Measurements from ENCODE around the gene THADA.

THADA gene

GRCh38 chr2:43507137-43507536 lies 88.7 kb downstream of the THADA start:
- no peak for DNase-seq

GRCh38 chr2:43495727-43496126 lies 100.1 kb downstream of the THADA start:
- DNase-seq: no peak

GRCh38 chr2:43493954-43494353 lies 101.9 kb downstream of the THADA start:
- DNase-seq: no peak

GRCh38 chr2:43491065-43491639 lies 104.7 kb downstream of the THADA start:
- DNase-seq: no peak

GRCh38 chr2:43490252-43490786 lies 105.5 kb downstream of the THADA start:
- no peak for DNase-seq

- no peak for DNase-seq
Observed at GRCh38 chr2:43488737-43489136, 107.1 kb downstream of the THADA start.

- peak in 1 of 2 donors; percentile 45 for DNase-seq
Observed at GRCh38 chr2:43486603-43487002, 109.2 kb downstream of the THADA start.

- DNase-seq: peak in 1 of 2 donors; percentile 63
Observed at GRCh38 chr2:43484323-43484930, 111.4 kb downstream of the THADA start.

GRCh38 chr2:43482961-43483360 lies 112.9 kb downstream of the THADA start:
- DNase-seq: no peak

- DNase-seq: no peak
Observed at GRCh38 chr2:43481927-43482542, 113.8 kb downstream of the THADA start.

GRCh38 chr2:43480874-43481273 lies 115.0 kb downstream of the THADA start:
- DNase-seq: no peak

GRCh38 chr2:43478412-43479086 lies 117.3 kb downstream of the THADA start:
- DNase-seq: no peak

- no peak for DNase-seq
Observed at GRCh38 chr2:43475922-43476321, 119.9 kb downstream of the THADA start.

- no peak for DNase-seq
Observed at GRCh38 chr2:43475137-43475846, 120.5 kb downstream of the THADA start.

- DNase-seq: no peak
Observed at GRCh38 chr2:43474273-43474672, 121.6 kb downstream of the THADA start.

- no peak for DNase-seq
Observed at GRCh38 chr2:43473767-43474166, 122.1 kb downstream of the THADA start.

- DNase-seq: no peak
Observed at GRCh38 chr2:43472527-43473194, 123.2 kb downstream of the THADA start.

- no peak for DNase-seq
Observed at GRCh38 chr2:43469713-43470112, 126.1 kb downstream of the THADA start.

- DNase-seq: no peak
Observed at GRCh38 chr2:43469094-43469493, 126.7 kb downstream of the THADA start.

GRCh38 chr2:43467891-43468290 lies 127.9 kb downstream of the THADA start:
- no peak for DNase-seq

GRCh38 chr2:43465234-43465633 lies 130.6 kb downstream of the THADA start:
- no peak for DNase-seq

GRCh38 chr2:43464590-43464989 lies 131.2 kb downstream of the THADA start:
- DNase-seq: no peak
